MV-4-11 (cell line): Measurements from ENCODE around the gene MAG.

Experiments used
- DNase-seq: peaks from one replicate; lab custom pipeline; 2025; lab: John Stamatoyannopoulos, UW

Gene MAG

GRCh38 chr19:35299523-35300338, 7.8 kb downstream of the MAG start:
- no peak for DNase-seq

GRCh38 chr19:35300339-35300649, 8.3 kb downstream of the MAG start:
- DNase-seq: no peak

GRCh38 chr19:35301961-35302360, 10.0 kb downstream of the MAG start:
- DNase-seq: no peak

- no peak for DNase-seq
Observed at GRCh38 chr19:35302446-35302845, 10.5 kb downstream of the MAG start.

GRCh38 chr19:35303357-35303915, 11.5 kb downstream of the MAG start:
- DNase-seq: no peak

GRCh38 chr19:35304036-35304435, 12.1 kb downstream of the MAG start:
- DNase-seq: no peak

- no peak for DNase-seq
Observed at GRCh38 chr19:35305181-35305580, 13.2 kb downstream of the MAG start.

GRCh38 chr19:35306473-35307246, 14.7 kb downstream of the MAG start:
- no peak for DNase-seq

GRCh38 chr19:35307931-35308330, 16.0 kb downstream of the MAG start:
- DNase-seq: no peak

- DNase-seq: no peak
Observed at GRCh38 chr19:35308910-35309309, 16.9 kb downstream of the MAG start.

GRCh38 chr19:35309481-35310279, 17.7 kb downstream of the MAG start:
- DNase-seq: no peak

GRCh38 chr19:35310331-35310730, 18.4 kb downstream of the MAG start:
- no peak for DNase-seq

GRCh38 chr19:35310811-35311465, 19.0 kb downstream of the MAG start:
- DNase-seq: no peak

- DNase-seq: no peak
Observed at GRCh38 chr19:35311901-35312665, 20.1 kb downstream of the MAG start.

- no peak for DNase-seq
Observed at GRCh38 chr19:35313587-35313986, 21.6 kb downstream of the MAG start.

- no peak for DNase-seq
Observed at GRCh38 chr19:35314031-35314430, 22.1 kb downstream of the MAG start.

GRCh38 chr19:35314858-35315470, 23.0 kb downstream of the MAG start:
- DNase-seq: no peak

- no peak for DNase-seq
Observed at GRCh38 chr19:35315883-35316282, 23.9 kb downstream of the MAG start.

- DNase-seq: no peak
Observed at GRCh38 chr19:35316560-35316959, 24.6 kb downstream of the MAG start.

GRCh38 chr19:35317464-35318043, 25.6 kb downstream of the MAG start:
- DNase-seq: no peak
